HG02840 (cell line): ENCODE measurements around the gene CLRN1.

Source experiments
- ATAC-seq: cut with Tn5 transposase; IDR thresholded peaks from one replicate; pipeline ENCODE4 v1.9.1; 2021; ENCODE audit warnings: mild to moderate bottlenecking, moderate library complexity, moderate number of reproducible peaks; ENCODE audit not compliant: unreplicated experiment, low FRiP score

Gene CLRN1

DNA sequence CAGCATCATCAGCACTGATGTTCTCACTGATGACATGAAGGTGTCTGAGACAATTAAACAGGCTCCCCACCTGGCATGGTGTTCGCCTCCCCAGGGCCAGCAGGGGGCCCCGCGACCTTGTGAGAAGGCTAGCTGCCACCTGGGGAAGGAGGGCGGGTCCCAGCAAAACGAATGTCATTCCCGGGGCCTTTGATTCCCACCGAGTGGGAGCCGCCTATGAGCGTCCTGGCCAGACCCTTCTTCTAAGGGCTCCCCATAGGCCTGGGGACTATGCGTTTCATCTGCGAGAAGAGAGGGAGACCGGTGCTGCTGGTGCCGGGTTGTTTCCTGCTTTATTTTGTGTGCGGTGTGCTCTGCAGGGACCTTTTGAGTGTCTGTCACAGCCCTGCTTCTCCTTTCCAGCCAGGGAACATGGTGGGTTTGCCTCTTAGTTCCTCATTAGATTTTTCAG is 46.8 kb downstream of the CLRN1 start:
- ATAC-seq = no peak

DNA sequence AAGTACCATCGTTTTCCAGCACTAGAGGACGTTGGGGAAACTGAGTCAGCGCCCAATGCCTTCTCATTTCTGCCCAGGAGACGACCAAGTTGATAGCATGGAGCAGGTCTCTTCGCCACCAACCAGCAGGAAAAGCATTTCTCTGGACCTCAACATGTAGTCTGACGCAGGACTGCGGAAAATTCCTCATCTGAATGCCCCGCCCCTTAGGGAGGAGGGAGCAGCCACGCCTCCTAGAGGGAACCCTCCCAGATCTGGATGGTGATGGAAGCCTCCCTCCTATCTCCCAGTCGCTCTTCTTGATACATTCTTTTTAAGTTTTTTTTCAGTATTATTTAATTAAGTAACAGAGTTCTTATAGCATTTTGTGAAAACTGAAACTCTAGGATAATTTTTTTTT is 49.9 kb downstream of the CLRN1 start:
- ATAC-seq = no peak

DNA sequence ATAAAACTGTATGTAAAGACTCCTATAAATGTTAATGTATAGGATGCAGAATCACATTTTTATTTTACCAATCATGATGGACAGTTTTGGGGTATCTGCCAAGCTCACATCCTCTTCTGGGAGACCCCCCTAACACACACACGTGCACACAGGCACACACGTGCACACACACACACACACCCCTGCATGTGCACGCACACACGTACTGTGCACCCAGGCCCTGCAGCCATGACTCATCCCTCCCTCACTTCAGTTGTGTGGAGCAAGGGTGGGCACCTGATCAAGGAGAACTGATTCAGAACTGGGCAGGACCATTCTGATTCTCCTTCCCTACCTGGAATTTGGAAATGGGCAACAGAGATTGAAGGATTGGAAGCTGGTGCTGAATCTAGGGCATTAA is 51.3 kb downstream of the CLRN1 start:
- no peak for ATAC-seq

DNA sequence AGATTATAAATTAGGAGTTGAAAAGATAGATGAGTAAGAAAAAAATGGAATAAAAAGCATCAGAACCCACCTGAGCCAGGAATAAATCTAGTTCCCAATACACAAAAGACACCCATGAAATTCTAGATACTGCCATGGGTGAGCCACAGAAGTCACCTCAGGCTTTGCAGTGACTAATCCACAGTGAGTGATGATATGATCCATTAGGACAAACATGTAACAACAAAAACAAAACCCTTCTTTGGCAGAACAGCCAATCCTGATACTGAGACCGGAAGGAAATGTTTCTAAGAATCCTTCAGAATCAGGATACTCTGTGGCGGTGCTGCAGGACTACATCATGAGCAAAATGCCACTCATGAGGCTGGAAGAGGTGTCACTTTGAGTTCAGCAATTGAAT is 52.3 kb downstream of the CLRN1 start:
- no peak for ATAC-seq

DNA sequence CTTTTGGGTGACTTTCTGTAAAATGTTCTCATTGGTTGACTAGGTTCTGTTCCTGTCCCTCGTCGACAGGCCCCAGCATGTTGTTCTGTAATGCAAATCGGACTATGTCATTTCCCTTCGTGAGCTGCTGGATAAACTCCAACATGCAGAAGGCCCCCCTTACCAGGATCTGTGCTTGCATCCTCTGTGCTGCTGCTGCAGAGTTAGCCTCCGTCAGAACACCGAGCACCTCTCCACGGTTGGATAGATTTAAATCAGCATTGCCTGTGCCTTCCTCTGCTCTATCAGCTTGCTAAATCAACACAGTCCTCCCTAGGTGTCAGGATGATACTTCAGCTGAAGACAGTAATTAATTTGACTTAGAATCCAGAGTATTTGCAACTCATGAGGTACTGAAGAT is 54.6 kb downstream of the CLRN1 start:
- no peak for ATAC-seq

DNA sequence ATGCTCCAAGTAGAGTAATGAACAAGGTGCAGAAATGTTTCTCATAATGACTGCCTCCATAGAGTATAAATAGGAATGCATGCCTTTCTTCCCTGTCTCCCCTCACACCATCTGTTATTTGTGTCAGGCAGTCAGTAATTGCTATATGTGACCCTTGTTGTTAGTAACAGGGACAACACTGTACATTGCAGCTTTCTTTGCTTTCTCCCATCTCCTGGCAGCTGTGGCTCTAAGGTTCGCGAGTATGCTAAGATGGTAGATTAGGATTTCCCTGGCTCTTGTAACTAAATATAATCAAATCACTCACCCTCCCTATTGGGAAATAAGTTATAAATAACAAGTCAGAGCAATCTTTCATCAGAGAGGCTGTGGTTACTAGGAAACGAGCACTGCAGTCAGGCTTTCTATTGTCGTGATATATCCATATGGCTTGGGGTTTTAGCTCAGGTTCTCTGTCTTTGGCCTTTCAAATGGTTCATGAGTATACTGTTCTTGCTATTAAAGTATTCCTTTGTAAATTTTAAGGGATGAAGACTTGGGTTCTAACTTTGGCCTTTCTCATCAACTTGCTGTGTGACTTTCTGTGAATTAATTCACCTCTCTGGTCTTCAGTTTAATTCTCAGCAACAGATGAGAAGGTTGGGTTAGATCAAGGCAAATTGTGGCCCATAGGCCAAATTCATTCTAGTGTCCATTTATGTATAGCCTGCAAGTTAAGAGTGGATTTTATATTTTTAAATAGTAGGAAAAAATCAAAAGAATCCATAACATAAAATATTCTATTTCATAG is 59.2 kb downstream of the CLRN1 start:
- no peak for ATAC-seq

DNA sequence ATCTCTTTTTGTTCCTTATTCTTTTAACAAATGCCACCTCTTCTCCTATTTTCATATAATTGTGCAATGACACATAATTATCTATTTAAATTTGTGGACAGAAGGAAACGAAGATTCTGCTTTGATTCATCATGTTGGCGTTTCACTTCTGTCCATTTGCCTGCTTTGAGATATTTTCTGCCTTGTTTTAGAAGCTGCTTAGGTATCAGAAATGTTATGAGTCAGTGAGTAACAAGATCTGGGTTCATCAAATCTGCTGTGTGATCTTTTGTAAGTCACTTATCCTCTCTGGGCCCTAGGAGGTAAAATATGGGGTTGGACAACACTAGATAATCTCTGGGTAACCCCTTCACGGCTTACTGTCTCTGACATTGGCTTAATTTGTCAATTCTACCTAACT is 60.0 kb downstream of the CLRN1 start:
- no peak for ATAC-seq

DNA sequence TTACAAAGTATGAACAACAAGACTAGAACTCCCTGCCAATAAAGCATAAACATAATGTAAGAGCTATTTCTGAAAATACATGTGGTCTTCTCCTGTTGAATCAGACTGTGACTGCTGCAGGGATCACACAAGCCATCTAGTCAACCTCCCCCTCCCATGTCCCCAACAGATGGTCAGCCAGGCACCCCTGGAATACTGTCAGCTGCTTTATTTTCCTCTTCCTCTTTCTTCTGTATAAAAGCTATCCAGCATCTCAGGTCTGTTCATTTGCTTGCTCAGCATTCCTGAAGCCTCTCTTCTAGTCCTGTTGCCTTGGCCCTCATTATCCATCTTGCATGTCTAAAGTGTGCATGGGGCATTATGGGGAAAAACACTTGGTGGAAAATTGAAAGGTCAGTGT is 60.8 kb downstream of the CLRN1 start:
- no peak for ATAC-seq

DNA sequence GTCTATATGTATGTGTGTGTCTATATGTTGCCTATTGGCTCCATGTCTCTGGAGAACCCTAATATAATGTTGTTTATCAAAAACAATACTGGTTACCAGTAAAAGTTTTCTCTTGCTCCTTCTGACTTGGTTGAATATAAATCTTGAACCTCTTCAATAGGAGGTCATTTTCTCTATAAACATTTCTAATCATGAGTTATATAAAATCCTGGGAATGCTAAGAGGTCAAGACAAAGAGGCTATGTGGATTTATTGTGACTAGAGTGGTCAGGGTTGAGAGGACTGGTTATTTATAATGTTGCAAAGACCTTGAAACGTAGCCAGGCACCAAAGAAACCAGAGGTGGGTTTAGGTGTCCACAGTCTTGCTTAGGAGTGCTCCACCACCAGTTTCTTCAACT is 66.1 kb downstream of the CLRN1 start:
- no peak for ATAC-seq

DNA sequence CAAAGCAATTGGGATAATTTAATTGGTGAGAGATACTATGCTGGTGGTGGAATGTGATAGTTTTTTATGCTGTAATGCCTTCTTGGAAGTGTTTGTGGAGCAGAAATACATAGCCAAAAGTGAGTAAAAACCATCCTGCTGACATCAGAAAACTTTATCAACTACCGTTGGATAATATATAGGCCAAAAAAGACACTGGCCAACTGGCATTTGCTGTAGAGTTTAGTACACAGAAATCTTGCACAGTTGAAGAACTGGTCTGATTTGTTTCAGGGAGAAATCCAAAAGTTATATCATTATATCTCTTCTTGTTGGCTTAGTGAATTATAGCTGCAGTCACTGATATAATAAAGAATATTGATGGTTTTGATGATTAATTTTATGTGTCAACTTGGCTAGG is 66.8 kb downstream of the CLRN1 start:
- no peak for ATAC-seq

DNA sequence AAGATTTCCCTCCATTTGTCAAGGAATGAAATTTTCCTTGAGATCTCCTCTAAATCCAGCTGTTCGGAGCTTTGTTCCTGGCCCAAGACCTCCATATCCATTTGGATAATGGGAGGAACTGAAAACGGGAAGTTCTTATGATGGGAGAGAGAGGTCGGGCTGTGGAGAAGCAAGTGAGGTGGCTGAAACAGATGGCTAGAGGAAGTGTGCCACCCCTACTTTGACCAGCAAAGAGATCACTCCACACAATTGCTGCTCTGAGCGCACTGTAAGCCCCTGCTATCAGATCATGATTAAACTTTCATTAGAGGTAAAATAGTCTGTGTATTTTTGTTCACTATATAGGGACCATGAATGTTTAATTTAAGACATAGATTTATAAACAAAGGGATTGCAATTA is 67.2 kb downstream of the CLRN1 start, which contains the start of gene MINDY4B:
Gene MINDY4B (minus strand): TSS at position 101 of the 400 bp plus-strand sequence. CDS start 0 bp downstream, at position 101.
- ATAC-seq = no peak

DNA sequence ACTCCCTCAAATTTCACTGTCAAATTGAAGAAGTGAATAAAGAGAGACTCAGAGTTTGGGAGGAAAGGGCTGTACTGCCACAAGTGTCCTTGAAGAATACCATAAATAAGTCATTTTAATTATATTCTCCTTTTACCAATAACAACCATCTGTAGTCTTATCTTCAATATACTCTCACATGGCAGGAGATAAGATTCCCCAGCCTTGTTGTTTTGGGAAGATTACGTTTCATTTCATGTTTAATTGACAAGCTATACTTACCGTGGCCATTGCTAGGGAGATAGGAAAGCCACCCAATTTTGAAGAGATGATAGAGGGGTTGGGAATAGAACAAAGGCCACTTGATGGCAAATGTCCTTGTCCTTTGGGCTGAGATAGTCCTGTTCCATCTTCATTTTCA is 69.5 kb downstream of the CLRN1 start:
- no peak for ATAC-seq

DNA sequence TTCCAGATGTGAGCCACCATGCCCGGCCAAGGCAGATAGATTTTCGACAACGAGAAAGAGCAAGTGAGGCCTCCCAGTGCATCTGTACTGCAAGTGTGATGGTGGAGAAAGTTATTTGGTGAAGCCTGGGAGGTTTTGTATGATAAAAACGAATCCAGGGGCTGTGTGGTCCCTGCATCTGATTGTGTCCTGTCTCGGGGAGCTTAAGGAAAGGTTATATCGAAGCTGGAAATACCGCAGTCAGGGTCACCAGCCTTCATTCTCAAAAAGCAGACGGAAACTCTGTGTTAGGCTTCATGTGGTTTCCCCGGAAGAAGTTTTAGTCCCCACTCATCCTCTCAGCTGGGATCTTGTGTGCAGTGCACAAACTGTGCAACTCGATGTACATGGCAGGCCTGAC is 70.7 kb downstream of the CLRN1 start:
- no peak for ATAC-seq

DNA sequence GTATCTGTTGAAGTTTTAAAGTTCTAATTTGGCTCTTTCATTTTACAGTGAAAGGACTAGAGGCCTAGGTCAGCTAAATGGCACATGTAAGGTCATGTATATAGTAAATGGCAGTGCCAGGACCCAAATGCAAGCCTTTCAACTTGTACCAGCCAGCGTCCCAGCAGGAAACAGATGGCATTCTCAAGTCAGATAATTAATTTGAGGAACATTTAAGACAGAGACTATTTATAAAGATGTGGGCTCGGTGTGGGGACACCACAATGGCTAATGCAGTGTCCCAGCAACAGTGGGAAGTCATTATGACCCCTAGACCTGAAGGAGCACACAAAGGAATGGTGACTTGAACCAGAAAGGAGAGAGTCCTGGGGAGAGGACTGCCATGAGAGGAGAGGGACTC is 73.4 kb downstream of the CLRN1 start:
- no peak for ATAC-seq

DNA sequence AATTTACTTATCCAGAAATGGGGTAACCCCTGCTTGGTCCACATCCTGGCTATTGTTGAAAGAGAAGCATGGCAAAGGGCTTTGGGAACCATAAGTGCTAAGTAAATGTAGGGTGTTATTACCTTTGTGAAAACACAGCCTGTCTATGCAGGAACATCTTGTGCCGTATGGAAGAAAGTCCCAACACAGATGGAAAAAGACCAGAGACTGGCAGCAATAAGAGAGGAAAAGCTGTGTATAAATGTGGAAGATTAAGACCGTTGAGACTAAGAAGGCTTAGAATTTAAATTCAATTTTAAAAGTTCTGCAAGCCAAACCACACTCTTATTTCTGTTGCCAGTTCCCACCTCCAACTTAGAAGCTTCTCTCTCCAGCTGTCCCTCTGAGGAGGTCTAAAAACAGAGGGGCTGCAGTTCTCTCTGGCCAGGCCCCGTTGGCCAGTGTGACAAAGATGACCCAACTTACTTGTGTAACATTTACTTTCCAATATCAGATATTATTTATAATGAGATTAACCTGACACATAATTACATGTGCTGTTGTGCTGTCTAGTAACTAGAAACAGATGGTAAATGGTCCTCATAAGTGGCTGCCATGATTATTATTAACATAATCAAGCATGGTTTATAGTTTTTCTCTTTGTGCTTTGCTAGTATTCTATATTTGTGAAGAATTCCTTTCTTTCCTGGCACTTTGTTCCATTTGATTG is 74.3 kb downstream of the CLRN1 start:
- ATAC-seq = no peak

DNA sequence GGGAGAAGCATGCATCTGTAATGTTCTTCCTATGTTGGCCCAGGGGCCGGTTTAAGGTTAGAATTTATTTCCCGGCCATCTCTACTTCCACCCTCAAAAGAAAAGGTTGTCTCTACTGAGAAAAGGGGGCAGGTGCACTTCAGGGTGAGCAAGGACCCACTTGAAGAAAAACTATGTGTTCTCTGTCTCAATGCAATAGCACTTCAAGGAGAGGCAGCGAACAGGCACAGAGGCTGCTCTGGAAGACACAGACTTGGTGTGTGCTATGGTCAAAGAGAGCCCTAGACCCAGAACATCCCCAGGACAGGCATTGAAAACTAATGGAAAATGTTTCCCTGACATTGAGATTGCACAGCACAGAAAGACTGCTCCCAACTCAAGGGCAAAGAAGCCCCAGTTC is 74.9 kb downstream of the CLRN1 start:
- no peak for ATAC-seq

DNA sequence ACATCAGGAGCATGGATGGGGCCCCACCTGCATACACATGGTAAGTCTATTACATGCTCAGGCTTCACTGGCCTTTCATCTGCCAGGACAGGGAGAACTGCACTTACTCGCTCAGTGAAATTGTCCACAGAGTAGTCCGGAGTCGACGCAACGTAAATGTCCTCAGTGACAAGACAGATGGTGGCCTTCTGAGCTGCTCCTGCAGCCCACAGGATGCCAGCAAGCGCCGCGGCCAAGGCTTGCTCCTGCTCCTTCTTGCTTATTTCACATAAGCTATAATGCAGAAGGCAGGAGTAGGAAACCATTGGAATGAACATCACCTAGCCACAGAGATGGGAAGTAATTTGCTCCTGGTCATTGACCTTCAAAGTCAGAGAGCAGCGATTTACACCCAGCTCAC is 81.7 kb downstream of the CLRN1 start:
- no peak for ATAC-seq

DNA sequence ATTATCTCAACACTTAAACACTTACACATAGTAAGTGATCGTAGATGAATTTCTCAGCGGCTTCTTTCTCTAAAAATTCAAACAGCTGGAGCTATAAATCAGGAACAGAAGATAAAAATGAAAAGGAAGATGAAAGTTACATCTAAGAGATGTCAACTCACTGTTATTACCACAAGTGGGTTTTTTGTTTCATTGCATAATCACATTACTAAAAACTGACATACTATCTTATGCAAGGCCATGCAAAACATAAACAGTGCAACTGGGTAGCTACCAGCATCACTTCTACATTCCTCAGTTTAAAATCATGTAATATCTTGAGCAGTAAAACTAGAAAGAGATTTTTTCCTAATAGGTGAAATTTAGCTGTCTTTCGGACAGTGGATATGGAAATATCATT is 82.2 kb downstream of the CLRN1 start:
- no peak for ATAC-seq

DNA sequence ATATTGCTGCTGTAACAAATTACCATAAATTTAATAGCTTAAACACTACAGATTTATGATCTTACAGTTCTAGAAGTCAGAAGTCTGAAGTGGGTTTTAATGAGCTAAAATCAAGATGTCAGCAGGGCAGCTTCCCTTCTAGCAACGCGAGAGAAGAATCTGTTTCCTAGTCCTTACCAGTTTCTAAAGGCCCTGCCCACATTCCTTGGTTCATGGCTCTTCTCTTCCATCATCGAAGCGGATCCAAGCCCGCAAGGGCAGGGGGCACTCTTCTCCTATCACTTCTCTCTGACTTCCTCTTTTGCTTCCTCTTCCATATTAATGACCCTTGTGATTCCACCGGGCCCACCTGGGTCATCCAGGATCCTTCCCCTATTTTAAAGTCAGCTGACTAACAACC is 83.4 kb downstream of the CLRN1 start:
- no peak for ATAC-seq

DNA sequence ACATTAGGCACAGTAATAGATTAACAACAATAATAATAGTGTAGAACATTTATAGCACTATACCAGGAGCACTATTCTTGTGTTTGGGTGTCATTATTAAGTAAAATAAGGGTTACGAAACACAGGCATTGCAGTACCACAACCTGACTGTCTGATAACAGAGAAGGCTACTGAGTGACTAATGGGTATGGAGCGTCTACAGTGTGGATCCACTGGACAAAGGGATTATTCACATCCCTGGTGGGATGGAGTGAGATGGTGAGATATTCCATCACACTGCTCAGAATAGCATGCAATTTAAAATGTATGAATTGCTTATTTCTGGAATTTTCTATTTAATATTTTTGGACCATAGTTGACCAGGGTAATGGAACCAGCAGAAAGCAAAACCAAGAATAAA is 85.5 kb downstream of the CLRN1 start:
- no peak for ATAC-seq

DNA sequence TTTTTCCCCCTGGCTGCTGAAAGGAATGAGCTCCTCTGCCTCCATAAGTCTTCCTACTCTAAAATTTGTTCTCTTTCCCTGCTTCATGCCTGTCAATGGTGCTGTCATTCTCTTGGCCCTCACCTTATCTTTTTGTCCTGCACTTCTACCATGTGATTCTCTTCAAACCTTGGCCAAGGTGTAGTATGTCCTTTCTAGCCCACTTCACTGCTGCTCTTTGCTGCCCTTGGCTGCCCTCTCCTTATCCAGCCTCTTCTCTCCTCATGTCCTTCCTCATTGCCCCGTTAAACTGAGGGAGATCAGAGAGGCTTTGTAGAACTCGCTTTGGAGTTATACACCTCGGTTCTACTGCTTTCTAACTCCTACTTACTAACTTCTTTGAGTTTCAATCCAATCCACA is 87.0 kb downstream of the CLRN1 start:
- no peak for ATAC-seq

DNA sequence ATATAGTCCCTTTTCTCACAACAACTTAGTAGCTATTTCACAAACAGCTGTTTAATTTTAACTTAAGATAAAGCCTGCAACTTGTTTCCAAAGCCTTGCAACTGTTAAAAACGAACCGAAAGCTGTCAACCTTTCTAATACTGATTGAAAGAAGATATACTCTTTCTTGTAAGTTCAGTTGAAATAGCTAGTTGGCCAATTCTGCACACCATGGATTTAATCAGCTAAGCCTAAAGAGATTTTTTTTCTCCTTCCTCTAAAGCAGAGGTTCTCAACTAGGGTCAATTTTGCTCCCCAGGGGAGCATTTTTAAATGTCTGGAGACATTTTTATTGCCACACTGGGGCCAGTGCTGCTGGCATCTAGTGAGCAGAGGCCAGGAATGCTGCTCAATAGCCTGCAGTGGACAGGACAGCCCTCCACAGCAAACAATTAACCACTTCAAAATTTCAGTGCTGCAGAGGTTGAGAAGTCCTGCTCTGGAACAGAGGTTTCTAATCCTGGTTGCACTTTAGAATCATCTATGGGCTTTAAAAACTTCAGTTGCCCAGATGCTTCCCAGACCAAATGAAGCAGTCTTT is 93.4 kb downstream of the CLRN1 start:
- ATAC-seq = no peak
